Left renal pelvis (tissue), 4 donors: ENCODE measurements around the gene MYT1. TPM values are rescaled to one million over a fixed set of nuclear protein-coding genes. Genes with fewer than 3 reads are reported as not detected.
"Not testable (repeated sequence)": the region's sequence is repeated elsewhere in the genome, so short reads cannot be mapped to it uniquely, and the experiment has no call there.

Experiments used
- DNase-seq, 4 donors: peaks; one replicate each; pipeline ENCODE4 v3.0.0-alpha.2; 2013; ENCODE audit warnings: low read depth in 4 of 4, low spot score in 3 of 4
- polyA plus RNA-seq, 4 donors: library from polyadenylated mRNA; unstranded; fragments of 120-200 nt; gene quantifications; one replicate each; pipeline ENCODE4 v1.2.1, GENCODE V29; 2013; ENCODE audit not compliant: insufficient read length in 4 of 4

MYT1 gene
- under 1 TPM; 0.23 to 0.79 (median 0.52) TPM for polyA plus RNA-seq

- DNase-seq, result no peak
These were observed at the start of gene MYT1 for GRCh38 chr20:64164123-64164836. MYT1 (plus strand) TSS chr20:64164452; CDS start chr20:64198862, 34,410 bp downstream.

DNA sequence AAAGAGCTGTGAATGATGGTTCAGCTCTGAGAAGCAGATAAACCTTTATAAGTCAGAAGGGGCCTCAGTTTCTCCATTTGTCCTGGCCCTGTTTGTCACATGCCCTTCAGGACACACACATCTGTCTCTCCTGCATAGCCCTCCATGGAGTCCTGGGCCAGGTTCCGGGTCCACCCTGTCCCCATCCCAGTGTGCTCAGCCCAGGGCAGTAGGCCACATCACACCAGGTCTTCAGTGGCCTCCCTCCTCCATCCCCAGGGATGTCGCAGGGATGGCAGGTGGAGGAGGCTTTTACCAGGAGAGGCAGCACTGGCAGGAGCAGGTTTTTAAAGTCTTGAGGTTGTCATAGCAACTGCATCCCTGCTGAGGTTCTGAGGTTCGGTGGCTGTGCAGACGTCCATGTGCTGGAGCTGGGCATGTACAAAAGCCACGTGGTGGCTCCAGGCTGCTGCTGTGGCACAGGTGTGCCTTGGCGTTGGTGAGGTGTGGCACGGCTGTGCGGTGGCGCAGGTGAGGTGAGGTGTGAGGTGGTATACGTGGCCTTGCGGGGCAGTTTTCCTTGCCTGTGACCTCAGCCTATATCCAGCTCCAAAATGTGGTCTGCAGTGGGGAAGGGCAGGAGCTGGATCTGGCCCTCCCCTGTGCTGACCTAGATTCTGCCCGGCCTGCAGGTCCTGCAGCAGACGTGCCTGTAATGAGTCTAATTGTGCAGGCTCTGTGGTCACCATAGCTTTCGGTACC lies 48.9 kb upstream of the MYT1 start:
- no peak for DNase-seq

DNA sequence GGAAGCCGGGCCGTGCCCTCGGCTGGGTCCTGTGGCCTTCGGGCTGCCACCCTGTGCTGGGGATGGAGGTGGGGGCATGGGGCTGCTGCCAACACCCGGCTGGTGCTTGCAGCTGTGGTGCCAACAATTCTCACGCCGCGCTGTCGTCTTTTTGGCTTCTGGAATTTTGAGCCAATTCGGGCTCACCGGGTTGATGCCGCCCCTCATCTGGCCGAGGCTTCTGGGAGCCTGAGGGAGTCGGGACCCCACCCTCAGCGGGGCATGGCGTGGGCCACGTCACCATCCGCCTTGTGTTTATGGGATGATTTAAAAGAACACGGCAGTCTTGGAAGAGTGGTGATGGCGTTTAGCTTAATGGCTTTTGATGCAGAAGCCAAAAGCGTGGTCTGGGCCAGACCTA lies 48.2 kb upstream of the MYT1 start:
- DNase-seq, result no peak

GRCh38 chr20:64116541-64117431 lies 47.5 kb upstream of the MYT1 start:
- DNase-seq, result no peak

GRCh38 chr20:64117432-64117777 lies 46.8 kb upstream of the MYT1 start:
- not testable (repeated sequence) for DNase-seq

DNA sequence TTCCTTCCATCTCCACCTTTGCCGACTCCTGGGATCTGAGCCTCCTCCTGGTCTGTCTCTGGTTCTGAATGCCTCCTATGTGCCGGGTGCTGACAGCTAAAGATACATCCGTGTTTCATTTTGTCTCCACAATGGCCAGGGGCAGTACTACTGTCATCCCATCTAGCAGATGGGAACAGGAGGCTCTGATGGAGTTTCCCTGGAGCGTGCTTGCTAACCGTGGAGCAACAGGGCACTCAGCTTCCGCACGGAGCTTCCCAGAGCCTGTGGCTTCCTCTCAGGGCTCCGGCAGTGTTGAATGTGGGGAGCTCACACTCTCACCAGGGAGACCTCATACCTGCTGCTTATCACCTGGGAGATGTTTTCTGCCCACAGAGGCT lies 45.0 kb upstream of the MYT1 start:
- DNase-seq, result no peak

DNA sequence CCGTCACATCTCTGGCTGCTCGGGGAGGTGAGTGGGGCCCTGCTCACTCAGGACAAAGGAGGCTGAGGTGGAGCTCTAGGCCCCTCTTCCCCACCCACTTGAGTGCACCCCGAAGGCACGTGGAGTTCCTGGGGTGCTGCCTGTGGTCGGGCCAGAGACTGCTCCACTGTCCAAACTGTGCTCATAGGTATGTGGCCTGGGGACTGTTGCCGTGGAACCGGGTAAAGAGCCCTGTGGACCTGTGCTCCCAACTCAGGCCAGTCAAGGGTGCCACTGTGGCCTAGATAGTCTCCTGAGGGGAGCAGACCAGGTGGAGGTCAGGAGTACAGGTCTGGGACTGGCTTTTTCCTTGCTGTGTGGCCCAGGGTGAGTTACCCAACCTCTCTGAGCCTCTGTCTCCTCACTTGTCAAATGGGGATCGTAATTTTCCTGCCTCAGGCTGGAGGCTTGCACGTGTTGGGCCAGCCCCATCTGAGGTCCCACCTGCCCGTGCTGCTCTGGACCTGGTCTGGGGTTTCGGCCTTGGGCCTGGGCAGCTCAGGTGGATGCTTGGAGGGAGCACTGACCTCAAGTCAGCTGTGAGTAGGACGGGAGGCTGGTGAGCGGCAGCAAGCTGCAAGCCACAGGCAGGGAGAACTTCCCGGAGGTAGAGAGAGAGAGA lies 44.4 kb upstream of the MYT1 start:
- no peak for DNase-seq

DNA sequence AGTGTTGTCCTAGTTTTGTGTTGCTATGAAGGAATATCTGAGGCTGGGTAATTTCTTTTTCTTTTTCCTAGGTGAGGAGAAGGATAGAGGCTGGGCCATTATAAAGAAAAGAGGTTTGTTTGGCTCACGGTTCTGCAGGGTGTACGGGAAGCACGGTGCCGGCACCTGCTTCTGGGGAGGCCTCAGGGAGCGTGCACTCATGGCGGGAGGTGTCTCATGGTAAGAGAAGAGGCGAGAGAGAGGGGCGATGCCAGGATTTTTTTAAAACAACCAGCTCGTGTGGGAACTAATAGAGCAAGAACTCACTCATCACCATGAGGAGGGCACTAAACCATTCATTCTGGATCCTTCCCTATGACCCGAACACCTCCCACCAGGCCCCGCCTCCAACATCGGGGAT lies 42.7 kb upstream of the MYT1 start:
- no peak for DNase-seq

DNA sequence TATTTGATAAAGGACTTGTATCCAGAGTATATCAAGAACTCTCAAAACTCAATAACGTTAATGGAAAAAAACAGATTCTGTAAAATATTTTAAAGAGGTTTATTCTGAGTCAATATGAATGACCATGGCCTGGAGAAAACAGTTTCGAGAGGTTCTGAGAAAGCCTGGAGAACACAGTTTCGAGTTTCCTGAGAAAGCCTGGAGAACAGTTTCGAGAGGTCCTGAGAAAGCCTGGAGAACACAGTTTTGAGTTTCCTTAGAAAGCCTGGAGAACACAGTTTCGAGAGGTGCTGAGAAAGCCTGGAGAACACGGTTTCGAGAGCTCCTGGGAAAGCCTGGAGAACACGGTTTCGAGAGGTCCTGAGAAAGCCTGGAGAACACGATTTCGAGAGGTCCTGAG lies 41.3 kb upstream of the MYT1 start:
- not testable (repeated sequence) for DNase-seq

- DNase-seq, result not testable (repeated sequence)
These were observed 40.7 kb upstream of the MYT1 start for GRCh38 chr20:64123517-64123916.

DNA sequence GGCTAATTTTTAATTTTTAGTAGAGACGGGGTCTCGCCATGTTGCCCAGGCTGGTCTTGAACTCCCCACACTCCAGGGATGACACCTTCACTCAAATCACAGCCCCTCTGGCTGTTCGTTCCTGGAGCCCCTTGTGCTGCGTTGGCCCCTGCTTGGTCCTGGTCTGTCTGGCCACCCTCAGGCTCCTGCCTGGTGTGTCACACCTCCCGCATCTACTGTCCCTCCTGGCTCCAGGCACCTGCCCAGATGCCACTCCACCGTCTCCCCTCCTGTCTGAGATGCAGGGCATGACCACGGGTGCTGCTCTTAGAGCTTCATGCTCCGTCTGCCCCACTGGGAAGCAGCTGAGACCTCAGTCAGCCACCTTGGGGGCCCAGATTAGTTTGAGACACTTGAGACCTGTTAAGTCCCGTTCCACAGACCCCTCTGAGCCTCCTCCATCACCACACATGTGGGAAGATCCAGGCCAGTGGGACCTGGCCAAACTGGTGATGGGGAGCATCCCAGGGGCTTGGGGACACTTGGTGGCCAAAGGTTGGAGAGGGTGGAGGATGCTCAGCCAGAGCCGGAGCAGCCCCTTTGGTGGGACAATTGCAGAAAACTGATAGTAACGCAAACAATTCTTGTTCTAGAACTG lies 35.0 kb upstream of the MYT1 start:
- no peak for DNase-seq

- no peak for DNase-seq
These were observed 34.0 kb upstream of the MYT1 start for GRCh38 chr20:64130271-64130670.

DNA sequence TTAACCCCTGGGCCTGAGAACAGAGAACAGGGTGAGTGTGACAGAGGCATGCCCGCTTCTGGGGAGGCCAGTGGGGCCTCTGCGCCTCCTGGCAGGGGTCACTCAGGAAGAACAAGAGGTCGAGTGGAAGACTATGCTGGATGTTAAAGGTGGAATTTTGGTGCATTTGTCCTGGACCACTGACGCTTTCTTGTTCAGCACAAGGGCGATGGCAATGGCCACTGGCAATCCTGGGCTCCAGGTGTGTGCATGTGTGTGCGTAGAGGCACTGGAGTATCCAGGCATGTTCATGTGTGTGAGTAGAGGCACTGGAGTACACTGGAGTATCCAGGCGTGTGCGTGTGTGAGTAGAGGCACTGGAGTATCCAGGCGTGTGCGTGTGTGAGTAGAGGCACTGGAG lies 33.4 kb upstream of the MYT1 start:
- no peak for DNase-seq

DNA sequence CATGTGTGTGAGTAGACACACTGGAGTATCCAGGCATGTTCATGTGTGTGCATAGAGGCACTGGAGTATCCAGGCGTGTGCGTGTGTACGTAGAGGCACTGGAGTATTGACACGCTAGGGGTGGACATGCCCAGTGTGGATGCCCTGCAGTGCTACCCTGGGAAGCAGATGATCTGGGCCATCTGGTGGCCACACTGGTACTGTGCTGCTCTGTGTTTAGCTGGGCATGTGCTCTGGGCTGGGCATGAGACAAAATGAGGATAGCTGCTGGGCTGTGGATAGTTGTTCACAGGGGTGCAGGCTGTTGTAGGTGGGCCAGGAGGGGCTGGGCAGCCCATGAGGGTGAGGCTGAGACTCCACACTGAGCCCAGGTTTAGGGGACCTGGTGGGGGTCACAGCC lies 32.8 kb upstream of the MYT1 start:
- no peak for DNase-seq

DNA sequence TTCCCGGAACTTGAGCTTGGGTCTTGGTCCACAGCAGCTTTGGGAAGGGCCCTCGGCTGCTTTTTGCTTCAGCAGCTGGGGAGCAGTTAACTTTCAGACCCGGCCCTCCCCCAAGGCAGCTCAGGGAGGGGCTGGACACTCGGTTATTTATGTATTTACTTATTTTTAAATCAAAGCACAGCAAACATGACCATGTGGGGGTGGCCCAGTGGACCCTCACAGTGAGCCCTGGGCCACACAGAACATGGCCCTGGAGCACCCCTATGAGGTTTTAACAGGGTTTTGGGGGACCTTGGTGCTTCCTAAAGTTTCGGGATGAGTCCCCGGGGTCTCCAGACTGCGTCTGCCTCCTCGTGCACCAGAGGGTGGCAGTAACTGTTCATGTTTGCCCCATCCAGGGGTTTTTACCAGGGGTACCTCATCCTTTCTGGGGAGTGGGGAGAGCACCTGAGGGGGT lies 30.3 kb upstream of the MYT1 start:
- DNase-seq, result no peak

- DNase-seq, result not testable (repeated sequence)
These were observed 29.5 kb upstream of the MYT1 start for GRCh38 chr20:64134744-64135143.

GRCh38 chr20:64136004-64136710 lies 28.1 kb upstream of the MYT1 start:
- no peak for DNase-seq

DNA sequence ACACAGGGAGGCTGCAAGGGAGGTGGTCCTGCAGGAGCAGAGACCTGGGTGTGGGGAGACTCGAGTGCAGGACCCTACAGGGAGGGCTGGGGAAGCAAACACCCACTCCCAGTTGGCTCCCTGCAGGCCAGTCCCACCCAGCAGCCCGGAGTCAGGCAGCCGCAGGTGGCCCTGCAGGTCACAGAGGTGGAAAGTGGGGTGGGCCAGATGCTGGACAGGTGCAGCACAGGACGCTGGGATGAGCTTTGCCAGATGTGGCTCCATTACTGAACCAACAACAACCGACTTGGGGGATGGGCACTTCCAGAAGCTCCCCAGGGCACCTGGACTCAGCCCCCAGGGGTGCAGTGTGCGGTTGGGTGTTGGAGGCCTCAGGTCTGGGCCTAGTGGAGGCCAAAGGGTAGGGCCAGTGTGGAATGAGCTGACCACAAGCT lies 26.6 kb upstream of the MYT1 start:
- no peak for DNase-seq

- no peak for DNase-seq
These were observed 25.9 kb upstream of the MYT1 start for GRCh38 chr20:64138276-64138815.
